GM21381 (cell line): Measurements from ENCODE around the gene SSTR1.
"Not testable (repeated sequence)": the region's sequence is repeated elsewhere in the genome, so short reads cannot be mapped to it uniquely, and the experiment has no call there.

Source experiments
- ATAC-seq: cut with Tn5 transposase; IDR thresholded peaks from one replicate; pipeline ENCODE4 v1.9.1; 2021; ENCODE audit warnings: mild to moderate bottlenecking, moderate library complexity; ENCODE audit not compliant: unreplicated experiment

The SSTR1 gene, protein sequence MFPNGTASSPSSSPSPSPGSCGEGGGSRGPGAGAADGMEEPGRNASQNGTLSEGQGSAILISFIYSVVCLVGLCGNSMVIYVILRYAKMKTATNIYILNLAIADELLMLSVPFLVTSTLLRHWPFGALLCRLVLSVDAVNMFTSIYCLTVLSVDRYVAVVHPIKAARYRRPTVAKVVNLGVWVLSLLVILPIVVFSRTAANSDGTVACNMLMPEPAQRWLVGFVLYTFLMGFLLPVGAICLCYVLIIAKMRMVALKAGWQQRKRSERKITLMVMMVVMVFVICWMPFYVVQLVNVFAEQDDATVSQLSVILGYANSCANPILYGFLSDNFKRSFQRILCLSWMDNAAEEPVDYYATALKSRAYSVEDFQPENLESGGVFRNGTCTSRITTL

DNA sequence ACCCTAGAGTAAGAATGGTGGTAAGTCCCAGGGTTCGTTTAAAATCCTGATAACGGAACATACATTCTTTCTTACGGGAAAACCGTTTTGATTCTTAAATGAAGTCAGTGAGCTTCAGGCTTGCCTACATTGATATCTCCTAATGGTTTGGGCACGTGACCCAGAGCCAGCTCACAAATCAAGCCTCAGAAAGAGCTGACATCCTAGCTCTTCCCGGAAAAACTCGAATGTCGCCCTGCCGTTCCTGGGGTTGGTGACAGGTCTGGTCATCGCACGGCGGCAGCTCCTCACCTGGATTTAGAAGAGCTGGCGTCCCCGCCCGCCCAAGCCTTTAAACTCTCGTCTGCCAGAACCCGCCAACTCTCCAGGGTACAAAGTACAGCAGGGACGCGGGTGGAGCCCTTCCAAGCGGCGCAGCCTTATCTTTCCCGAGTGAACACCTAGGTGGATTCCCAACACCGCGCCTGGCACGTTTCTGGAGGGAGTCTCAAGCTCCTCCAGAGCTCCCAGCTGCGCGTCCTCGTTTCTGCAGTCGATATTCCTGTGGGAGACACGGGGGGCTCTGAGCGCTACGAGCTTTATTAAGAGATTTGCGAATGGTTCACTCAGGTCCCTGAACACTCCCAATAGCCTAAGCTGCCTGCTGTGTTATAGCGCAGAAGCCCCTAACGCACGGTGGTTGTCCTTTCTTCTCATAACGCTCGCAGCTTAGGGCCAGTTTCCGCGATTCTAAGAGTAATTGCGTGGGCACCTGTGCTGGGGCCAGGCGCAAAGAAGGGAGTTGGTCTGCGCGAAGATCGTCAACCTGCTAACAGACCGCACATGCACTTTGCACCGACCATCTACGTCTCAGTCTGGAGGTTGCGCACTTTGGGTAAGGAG, at the start of gene SSTR1:
SSTR1 (plus strand) TSS at position 169 of the 882 bp plus-strand sequence. CDS start 1,486 bp downstream, outside the sequence.
- no peak for ATAC-seq

- ATAC-seq = no peak
These were observed 49.2 kb upstream of the SSTR1 start for GRCh38 chr14:38158468-38158867.

DNA sequence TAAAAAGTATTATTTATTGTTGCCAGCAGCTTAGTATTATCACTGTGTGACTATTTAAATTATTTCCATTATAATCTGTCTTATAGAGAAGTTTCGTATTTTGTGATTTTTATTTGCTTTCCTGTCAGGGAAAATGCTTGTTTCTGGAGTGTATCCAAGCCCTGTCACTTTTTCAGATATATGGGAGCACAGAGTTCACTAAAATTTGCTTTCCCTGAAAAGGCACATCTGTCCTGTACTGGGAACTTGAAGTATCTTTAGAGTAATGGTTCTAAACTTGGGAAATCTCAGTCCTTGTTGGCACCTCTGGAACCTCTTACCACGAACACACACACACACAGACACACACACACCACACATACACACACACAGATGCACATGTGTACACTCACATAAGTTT, 39.3 kb upstream of the SSTR1 start:
- ATAC-seq = no peak

DNA sequence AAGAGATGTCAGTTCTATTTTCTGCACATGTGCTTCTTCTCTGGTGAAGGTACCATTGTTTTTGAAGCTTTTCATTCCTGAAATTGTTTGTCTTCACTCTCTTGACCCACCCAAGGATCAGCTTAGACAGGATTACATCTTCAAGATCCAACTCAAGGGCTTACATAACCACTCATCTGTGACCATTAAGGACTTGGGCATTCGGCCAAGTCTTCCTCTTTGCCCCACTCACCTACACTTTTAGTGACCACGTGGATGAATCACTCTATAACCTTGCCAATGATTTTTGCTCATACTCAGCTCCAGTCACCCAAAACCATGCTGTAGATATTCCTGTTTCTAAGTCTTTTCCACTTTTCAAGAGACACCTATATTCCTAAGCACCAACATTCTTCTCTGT, 36.5 kb upstream of the SSTR1 start:
- no peak for ATAC-seq

DNA sequence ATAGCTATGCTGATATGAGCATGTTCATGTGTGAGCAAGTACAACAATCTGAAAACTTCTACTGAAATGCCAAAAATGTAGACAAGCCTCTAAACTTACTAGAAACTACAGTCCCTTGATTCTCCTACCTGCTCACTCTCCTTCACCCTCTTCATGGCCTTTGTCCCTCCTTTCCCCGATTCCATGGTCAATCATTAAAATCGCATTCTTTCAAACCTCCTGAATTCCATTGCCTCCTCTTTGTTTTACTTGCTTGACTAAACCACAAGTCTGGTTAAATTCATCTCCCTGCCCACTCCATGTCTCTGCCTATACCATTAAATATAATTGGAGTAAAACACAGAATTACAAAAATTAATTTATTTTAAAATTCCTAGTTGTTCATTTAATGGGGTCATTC, 33.0 kb upstream of the SSTR1 start:
- no peak for ATAC-seq

DNA sequence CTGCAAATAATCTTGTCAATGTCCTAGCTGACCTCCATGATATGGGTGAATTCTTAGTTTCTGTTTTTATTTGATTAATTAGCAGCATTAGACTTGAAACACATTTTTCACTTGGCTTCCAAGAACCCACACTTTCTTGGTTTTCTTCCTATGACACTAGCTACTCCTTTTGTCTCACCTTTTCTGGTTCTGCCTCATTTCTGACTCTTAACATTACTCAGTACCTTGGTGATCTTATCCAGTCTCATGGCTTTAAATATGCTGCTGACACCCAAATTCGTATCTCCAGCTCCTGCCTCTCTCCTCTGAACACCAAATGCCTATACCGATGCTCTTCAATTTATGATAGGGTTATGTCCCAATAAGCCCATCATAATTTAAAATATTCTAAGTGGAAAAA, 32.0 kb upstream of the SSTR1 start:
- no peak for ATAC-seq

GRCh38 chr14:38176379-38176778, 31.3 kb upstream of the SSTR1 start:
- no peak for ATAC-seq

- ATAC-seq = no peak
These were observed 23.6 kb upstream of the SSTR1 start for GRCh38 chr14:38184132-38184531.

- no peak for ATAC-seq
These were observed 22.0 kb upstream of the SSTR1 start for GRCh38 chr14:38185671-38186070.

DNA sequence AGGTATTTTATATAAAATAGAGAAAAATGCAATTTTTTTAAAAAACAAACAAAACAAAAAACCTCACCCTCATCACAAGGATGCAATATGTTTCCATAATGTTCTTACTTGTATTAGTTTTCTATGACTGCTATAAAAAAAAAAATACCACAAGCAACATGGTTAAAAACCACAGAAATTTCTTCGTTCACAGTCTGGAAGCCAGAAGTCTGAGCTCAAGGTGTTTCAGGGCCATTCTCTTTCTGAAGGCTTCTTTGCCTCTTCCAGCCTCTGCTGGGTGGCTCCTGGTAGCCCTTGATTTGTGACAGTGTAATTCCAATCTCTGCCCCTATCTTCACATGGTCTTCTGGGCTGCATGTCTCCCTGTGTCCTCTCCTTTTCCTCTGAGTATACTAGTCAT, 21.5 kb upstream of the SSTR1 start:
- ATAC-seq = no peak

- ATAC-seq = no peak
These were observed 20.2 kb upstream of the SSTR1 start for GRCh38 chr14:38187528-38187927.

GRCh38 chr14:38189930-38190726, 17.6 kb upstream of the SSTR1 start:
- ATAC-seq = no peak

- not testable (repeated sequence) for ATAC-seq
These were observed 16.9 kb upstream of the SSTR1 start for GRCh38 chr14:38190846-38191245.

GRCh38 chr14:38191491-38191890, 16.2 kb upstream of the SSTR1 start:
- not testable (repeated sequence) for ATAC-seq

DNA sequence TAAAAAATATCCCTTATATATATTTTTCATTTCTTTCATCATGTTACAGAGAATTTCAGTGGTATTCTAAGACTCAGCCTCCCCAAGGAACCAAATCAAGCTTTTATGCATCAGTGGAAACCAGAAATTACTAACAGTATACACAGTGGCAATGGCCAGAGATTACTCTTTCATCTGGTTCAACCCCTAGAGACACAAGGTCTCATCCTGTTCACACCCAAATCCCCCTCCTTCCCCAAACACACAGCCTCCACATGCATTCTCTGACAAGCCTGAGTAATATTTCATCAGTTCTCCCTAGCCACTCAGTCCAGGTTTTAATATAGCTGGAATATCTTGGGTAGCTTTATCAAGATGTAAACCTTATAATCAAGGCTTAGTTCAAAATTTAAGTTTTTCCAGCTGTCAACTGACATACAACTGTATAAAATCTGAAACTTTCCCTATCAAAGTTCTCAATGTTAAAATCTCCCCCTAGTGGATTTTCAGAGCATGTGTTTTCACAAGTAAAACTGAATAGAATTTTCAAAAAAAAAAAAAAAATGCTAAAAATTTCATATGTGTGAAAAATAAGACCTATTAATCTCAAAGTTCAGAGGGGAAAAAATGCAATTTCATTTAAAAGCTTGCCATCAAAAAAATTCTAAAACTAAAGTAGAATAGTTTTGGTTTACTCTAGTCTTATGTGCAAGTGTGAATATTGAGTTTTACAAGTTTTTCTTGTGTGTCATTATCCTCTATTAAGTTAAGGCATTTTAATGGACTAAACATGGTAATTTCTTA, 10.5 kb upstream of the SSTR1 start:
- ATAC-seq = no peak

- ATAC-seq = no peak
These were observed 9.8 kb upstream of the SSTR1 start for GRCh38 chr14:38197784-38198335.

- ATAC-seq = no peak
These were observed 9.3 kb upstream of the SSTR1 start for GRCh38 chr14:38198425-38198824.

DNA sequence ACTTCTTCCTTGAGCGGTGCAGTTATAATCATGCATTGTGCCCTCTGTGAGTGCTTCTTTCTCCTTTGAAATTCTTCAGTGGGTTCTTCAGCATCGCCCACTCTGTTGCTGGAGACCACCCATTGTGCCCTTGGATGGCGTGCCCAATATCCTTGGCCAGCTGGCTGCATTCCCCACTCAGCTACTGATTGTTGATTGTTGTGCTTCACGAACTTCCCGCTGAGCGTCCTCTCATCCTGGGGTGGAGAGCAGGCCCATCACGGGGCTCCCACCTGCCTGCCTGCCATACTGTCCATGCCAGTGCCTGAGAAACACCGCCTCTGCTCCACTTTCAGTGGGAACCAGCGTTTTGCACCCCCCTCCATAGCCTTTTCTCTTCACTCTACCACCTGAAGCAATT, 8.6 kb upstream of the SSTR1 start:
- ATAC-seq = no peak

DNA sequence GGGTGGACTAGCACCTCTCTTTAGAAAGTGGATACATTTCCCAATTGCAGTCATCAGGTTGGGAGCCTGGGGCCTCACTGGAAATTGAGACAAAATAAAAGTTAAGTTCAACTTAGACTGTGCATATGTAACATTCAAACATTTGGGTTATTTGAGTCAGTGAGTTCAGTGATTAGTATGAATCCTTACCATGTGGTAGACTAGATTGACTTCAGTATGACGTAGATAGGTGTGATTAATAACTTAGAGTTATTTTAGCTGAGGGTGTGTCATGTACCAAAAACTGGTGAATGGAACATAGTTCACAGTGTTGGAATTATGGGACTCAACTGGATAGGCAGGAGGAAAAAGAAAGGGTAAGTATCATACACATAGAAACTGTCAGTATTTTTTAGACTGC, 8.0 kb upstream of the SSTR1 start:
- no peak for ATAC-seq
